Measurements from ENCODE around the gene TEX55. TPM values are rescaled to one million over a fixed set of nuclear protein-coding genes. Genes with fewer than 3 reads are reported as not detected.
A peak's percentile ranks its signal among the peaks of the same experiment; 100 is the strongest.
"Not testable (repeated sequence)": the region's sequence is repeated elsewhere in the genome, so short reads cannot be mapped to it uniquely, and the experiment has no call there.

The TEX55 gene
- polyA plus RNA-seq, 4 donors: not detected

DNA sequence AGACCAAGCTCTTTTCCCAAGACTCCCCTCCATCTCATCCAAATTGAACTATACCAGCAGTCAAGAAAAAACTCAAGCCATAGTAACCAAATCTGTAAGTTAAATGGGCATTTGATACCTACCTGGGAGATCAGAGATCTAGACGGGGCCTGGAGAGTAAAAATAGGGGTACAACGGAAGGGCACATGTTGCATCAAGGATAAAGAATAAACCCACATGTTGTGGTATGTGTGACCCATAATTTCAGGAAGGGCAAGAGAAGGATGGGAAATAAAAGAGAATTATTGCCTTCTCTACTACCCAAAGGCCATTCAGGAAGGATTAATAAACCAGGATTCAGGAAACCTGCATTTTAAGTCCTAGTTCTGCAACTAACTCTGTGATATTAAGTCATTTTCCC, 1.5 kb downstream of the TEX55 start:
- Histone ChIP-seq H3K9me3 (ENCODE audit: control insufficient read depth in 2 of 2, insufficient read depth in 1 of 2, low read depth in 1 of 2, low read length in 1 of 2) (no peaks in the 10 kb centered on the region), H3K4me3 (ENCODE audit: low read depth in 1 of 3, low read length in 3 of 3) (no peak overlapping the region), H3K27ac (ENCODE audit: low read depth in 1 of 3, low read length in 2 of 3) (no peak overlapping the region), H3K36me3 (ENCODE audit: control insufficient read depth in 3 of 3, insufficient read depth in 2 of 3, low read depth in 1 of 3, low read length in 3 of 3) (no peaks in the 10 kb centered on the region), H3K27me3 (ENCODE audit: control insufficient read depth in 3 of 3, insufficient read depth in 3 of 3, low read length in 3 of 3) (no peaks in the 10 kb centered on the region), H3K4me1 (ENCODE audit: control insufficient read depth in 3 of 3, insufficient read depth in 2 of 3, low read depth in 1 of 3, low read length in 2 of 3) (peaks cover 0 to 3% (median 0%) of the 10 kb centered on the region in 3 donors)
- FAIRE-seq: no peak
- no peak for DNase-seq
- 46 to 48% (median 48%) methylated on average over 2 of the region's 2 CpGs for WGBS, 3 donors

DNA sequence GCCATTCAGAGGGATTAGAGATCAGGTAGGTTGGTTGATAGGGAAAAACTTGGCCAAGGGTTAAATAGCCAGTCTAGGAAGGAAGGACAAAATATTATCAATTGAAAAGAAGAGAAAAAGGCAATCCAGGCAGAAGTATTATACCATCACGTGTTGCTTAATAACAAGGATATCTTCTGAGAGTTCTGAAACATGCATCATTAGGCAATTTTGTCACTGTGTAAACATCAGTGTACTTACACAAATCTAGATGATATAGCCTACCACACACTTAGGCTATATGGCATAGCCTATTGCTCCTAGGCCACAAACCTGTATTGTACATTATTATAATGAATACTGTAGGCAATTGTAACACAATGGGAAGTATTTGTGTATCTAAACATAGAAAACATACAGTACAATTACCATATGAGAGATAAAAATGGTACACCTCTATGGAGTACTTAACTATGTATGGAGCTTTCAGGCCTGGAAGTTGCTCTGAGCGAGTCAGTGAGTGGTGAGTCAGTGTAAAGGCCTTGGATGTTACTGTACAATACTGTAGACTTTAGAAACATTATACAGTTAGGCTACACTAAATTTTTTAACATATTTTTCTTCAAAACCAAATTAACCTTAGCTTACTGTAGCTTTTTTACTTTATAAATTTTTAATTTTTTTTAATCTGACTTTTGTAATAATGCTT, 2.7 kb downstream of the TEX55 start:
- no peak overlapping the region for H3K4me3 ChIP-seq (ENCODE audit: low read depth in 1 of 3, low read length in 3 of 3)
- H3K27me3 ChIP-seq (ENCODE audit: control insufficient read depth in 3 of 3, insufficient read depth in 3 of 3, low read length in 3 of 3): no peaks in the 10 kb centered on the region
- no peaks in the 10 kb centered on the region for H3K36me3 ChIP-seq (ENCODE audit: control insufficient read depth in 3 of 3, insufficient read depth in 2 of 3, low read depth in 1 of 3, low read length in 3 of 3)
- DNase-seq: peak in 1 of 2 donors; percentile 24
- FAIRE-seq: no peak
- peaks cover 0 to 3% (median 0%) of the 10 kb centered on the region in 3 donors for H3K4me1 ChIP-seq (ENCODE audit: control insufficient read depth in 3 of 3, insufficient read depth in 2 of 3, low read depth in 1 of 3, low read length in 2 of 3)
- WGBS, 3 donors: 92 to 94% (median 92%) methylated on average over 2 of the region's 2 CpGs
- H3K9me3 ChIP-seq (ENCODE audit: control insufficient read depth in 2 of 2, insufficient read depth in 1 of 2, low read depth in 1 of 2, low read length in 1 of 2): no peaks in the 10 kb centered on the region
- H3K27ac ChIP-seq (ENCODE audit: low read depth in 1 of 3, low read length in 2 of 3): no peak overlapping the region

GRCh38 chr3:119149484-119149883, 3.5 kb downstream of the TEX55 start:
- FAIRE-seq (no peak), DNase-seq (no peak)
- Histone ChIP-seq H3K27ac (ENCODE audit: low read depth in 1 of 3, low read length in 2 of 3) (no peak overlapping the region), H3K4me1 (ENCODE audit: control insufficient read depth in 3 of 3, insufficient read depth in 2 of 3, low read depth in 1 of 3, low read length in 2 of 3) (peaks cover 0 to 3% (median 0%) of the 10 kb centered on the region in 3 donors), H3K27me3 (ENCODE audit: control insufficient read depth in 3 of 3, insufficient read depth in 3 of 3, low read length in 3 of 3) (no peaks in the 10 kb centered on the region), H3K36me3 (ENCODE audit: control insufficient read depth in 3 of 3, insufficient read depth in 2 of 3, low read depth in 1 of 3, low read length in 3 of 3) (no peaks in the 10 kb centered on the region), H3K9me3 (ENCODE audit: control insufficient read depth in 2 of 2, insufficient read depth in 1 of 2, low read depth in 1 of 2, low read length in 1 of 2) (no peaks in the 10 kb centered on the region), H3K4me3 (ENCODE audit: low read depth in 1 of 3, low read length in 3 of 3) (no peak overlapping the region)
- 63 to 75% (median 70%) methylated on average over 4 of the region's 4 CpGs for WGBS, 3 donors

DNA sequence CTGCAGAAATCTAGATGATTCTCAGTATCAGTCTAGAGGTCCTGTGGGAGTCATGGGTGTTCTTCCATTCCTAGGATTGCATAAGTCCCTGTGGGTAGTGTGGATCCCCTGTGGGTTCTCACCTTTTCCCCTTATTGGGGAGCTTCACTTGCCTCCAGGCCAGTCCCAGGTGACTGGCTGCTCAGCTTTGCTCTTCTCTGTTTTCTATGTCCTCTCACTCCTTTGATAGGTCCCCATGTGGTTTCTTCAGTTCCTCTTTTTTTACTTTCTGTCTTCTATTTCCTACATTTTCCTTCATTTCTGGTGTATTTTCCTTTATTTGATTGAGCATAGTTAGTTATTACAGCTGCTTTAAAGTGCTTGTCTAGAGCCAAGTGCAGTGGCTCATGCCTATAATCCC, 10.9 kb downstream of the TEX55 start:
- DNase-seq (no peak), FAIRE-seq (no peak)
- Histone ChIP-seq H3K36me3 (ENCODE audit: control insufficient read depth in 3 of 3, insufficient read depth in 2 of 3, low read depth in 1 of 3, low read length in 3 of 3) (no peaks in the 10 kb centered on the region), H3K9me3 (ENCODE audit: control insufficient read depth in 2 of 2, insufficient read depth in 1 of 2, low read depth in 1 of 2, low read length in 1 of 2) (peaks cover 0 to 10% of the 10 kb centered on the region in 2 donors), H3K27me3 (ENCODE audit: control insufficient read depth in 3 of 3, insufficient read depth in 3 of 3, low read length in 3 of 3) (no peaks in the 10 kb centered on the region), H3K27ac (ENCODE audit: low read depth in 1 of 3, low read length in 2 of 3) (no peak overlapping the region), H3K4me3 (ENCODE audit: low read depth in 1 of 3, low read length in 3 of 3) (no peak overlapping the region), H3K4me1 (ENCODE audit: control insufficient read depth in 3 of 3, insufficient read depth in 2 of 3, low read depth in 1 of 3, low read length in 2 of 3) (no peaks in the 10 kb centered on the region)

GRCh38 chr3:119157971-119158370, 12.0 kb downstream of the TEX55 start:
- 46 to 66% (median 54%) methylated on average over 2 of the region's 2 CpGs for WGBS, 3 donors
- DNase-seq (no peak), FAIRE-seq (no peak)
- Histone ChIP-seq H3K4me3 (ENCODE audit: low read depth in 1 of 3, low read length in 3 of 3) (no peak overlapping the region), H3K4me1 (ENCODE audit: control insufficient read depth in 3 of 3, insufficient read depth in 2 of 3, low read depth in 1 of 3, low read length in 2 of 3) (no peaks in the 10 kb centered on the region), H3K27me3 (ENCODE audit: control insufficient read depth in 3 of 3, insufficient read depth in 3 of 3, low read length in 3 of 3) (no peaks in the 10 kb centered on the region), H3K27ac (ENCODE audit: low read depth in 1 of 3, low read length in 2 of 3) (no peak overlapping the region), H3K9me3 (ENCODE audit: control insufficient read depth in 2 of 2, insufficient read depth in 1 of 2, low read depth in 1 of 2, low read length in 1 of 2) (peaks cover 0 to 13% of the 10 kb centered on the region in 2 donors), H3K36me3 (ENCODE audit: control insufficient read depth in 3 of 3, insufficient read depth in 2 of 3, low read depth in 1 of 3, low read length in 3 of 3) (no peaks in the 10 kb centered on the region)

- DNase-seq (peak in 1 of 2 donors; percentile 23), FAIRE-seq (no peak)
- WGBS, 3 donors: 38 to 65% (median 59%) methylated on average over 1 of the region's 1 CpG
- no peaks in the 10 kb centered on the region for H3K27me3 ChIP-seq (ENCODE audit: control insufficient read depth in 3 of 3, insufficient read depth in 3 of 3, low read length in 3 of 3)
- H3K4me3 ChIP-seq (ENCODE audit: low read depth in 1 of 3, low read length in 3 of 3): no peak overlapping the region
- no peak overlapping the region for H3K27ac ChIP-seq (ENCODE audit: low read depth in 1 of 3, low read length in 2 of 3)
- H3K9me3 ChIP-seq (ENCODE audit: control insufficient read depth in 2 of 2, insufficient read depth in 1 of 2, low read depth in 1 of 2, low read length in 1 of 2): peaks cover 0 to 22% of the 10 kb centered on the region in 2 donors
- H3K4me1 ChIP-seq (ENCODE audit: control insufficient read depth in 3 of 3, insufficient read depth in 2 of 3, low read depth in 1 of 3, low read length in 2 of 3): no peaks in the 10 kb centered on the region
- H3K36me3 ChIP-seq (ENCODE audit: control insufficient read depth in 3 of 3, insufficient read depth in 2 of 3, low read depth in 1 of 3, low read length in 3 of 3): no peaks in the 10 kb centered on the region
These were observed 14.4 kb downstream of the TEX55 start for GRCh38 chr3:119160361-119160760.

DNA sequence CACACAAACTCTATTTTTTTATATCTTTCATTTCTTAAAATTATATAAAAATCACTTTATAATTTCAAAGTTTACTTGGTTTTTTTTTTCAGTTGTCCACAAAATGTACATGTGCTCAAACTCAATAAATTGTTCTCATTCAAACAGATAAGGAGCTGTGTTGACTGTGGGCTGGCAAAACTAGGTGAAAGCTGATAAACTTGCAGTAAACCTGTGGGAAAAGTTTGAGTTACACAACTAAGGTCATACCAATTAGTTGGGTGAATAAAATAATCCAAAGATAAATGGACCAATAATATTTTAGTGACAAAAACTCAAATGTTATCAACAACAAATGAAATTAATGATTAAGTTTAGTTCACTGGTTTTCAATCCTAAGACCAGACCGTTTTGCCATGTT, 14.8 kb downstream of the TEX55 start:
- FAIRE-seq: no peak

DNA sequence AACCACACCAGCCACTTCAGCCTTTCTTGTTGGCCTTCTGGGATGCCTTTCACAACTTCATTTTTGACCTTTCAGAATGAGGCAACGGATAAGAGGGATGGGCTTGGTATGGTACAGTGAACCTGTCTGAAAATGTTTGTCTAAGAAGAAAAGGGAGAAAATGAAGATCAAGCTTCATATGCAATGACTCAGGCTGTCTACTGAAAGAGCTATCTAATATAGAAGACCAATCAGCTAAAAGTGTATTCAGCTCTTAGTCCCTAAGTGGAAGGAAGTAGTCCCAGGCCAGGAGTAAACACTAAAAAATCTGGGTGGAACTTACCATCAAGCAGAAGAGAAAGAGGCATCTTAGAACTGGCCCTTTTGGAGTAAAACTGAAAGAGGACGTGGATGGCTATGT, 15.3 kb downstream of the TEX55 start:
- Histone ChIP-seq H3K4me3 (ENCODE audit: low read depth in 1 of 3, low read length in 3 of 3) (no peak overlapping the region), H3K9me3 (ENCODE audit: control insufficient read depth in 2 of 2, insufficient read depth in 1 of 2, low read depth in 1 of 2, low read length in 1 of 2) (peaks cover 0 to 18% of the 10 kb centered on the region in 2 donors), H3K36me3 (ENCODE audit: control insufficient read depth in 3 of 3, insufficient read depth in 2 of 3, low read depth in 1 of 3, low read length in 3 of 3) (no peaks in the 10 kb centered on the region), H3K4me1 (ENCODE audit: control insufficient read depth in 3 of 3, insufficient read depth in 2 of 3, low read depth in 1 of 3, low read length in 2 of 3) (no peaks in the 10 kb centered on the region), H3K27ac (ENCODE audit: low read depth in 1 of 3, low read length in 2 of 3) (no peak overlapping the region), H3K27me3 (ENCODE audit: control insufficient read depth in 3 of 3, insufficient read depth in 3 of 3, low read length in 3 of 3) (no peaks in the 10 kb centered on the region)
- FAIRE-seq: no peak
- WGBS, 3 donors: 50 to 56% (median 54%) methylated on average over 2 of the region's 2 CpGs
- DNase-seq: peak in 1 of 2 donors; percentile 21

More for the DNA sequence above, 14.8 kb downstream of the TEX55 start:
- WGBS, 3 donors: 21 to 26% (median 23%) methylated on average over 1 of the region's 1 CpG
- Histone ChIP-seq H3K36me3 (ENCODE audit: control insufficient read depth in 3 of 3, insufficient read depth in 2 of 3, low read depth in 1 of 3, low read length in 3 of 3) (no peaks in the 10 kb centered on the region), H3K27me3 (ENCODE audit: control insufficient read depth in 3 of 3, insufficient read depth in 3 of 3, low read length in 3 of 3) (no peaks in the 10 kb centered on the region), H3K4me1 (ENCODE audit: control insufficient read depth in 3 of 3, insufficient read depth in 2 of 3, low read depth in 1 of 3, low read length in 2 of 3) (no peaks in the 10 kb centered on the region), H3K27ac (ENCODE audit: low read depth in 1 of 3, low read length in 2 of 3) (no peak overlapping the region), H3K9me3 (ENCODE audit: control insufficient read depth in 2 of 2, insufficient read depth in 1 of 2, low read depth in 1 of 2, low read length in 1 of 2) (peaks cover 0 to 22% of the 10 kb centered on the region in 2 donors), H3K4me3 (ENCODE audit: low read depth in 1 of 3, low read length in 3 of 3) (no peak overlapping the region)
- peak in 1 of 2 donors; percentile 30 for DNase-seq

DNA sequence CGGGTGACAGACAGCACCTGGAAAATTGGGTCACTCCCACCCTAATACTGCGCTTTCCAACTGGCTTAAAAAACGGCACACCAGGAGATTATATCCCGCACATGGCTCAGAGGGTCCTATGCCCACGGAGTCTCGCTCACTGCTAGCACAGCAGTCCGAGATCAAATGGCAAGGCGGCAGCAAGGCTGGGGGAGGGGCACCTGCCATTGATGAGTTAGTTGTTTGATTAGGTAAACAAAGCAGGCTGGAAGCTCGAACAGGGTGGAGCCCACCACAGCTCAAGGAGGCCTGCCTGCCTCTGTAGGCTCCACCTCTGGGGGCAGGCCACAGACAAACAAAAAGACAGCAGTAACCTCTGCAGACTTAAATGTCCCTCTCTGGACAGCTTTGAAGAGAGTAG, 18.8 kb downstream of the TEX55 start:
- not testable (repeated sequence) for H3K27ac ChIP-seq (ENCODE audit: low read depth in 1 of 3, low read length in 2 of 3); FAIRE-seq; H3K4me1 ChIP-seq (ENCODE audit: control insufficient read depth in 3 of 3, insufficient read depth in 2 of 3, low read depth in 1 of 3, low read length in 2 of 3); H3K36me3 ChIP-seq (ENCODE audit: control insufficient read depth in 3 of 3, insufficient read depth in 2 of 3, low read depth in 1 of 3, low read length in 3 of 3); H3K4me3 ChIP-seq (ENCODE audit: low read depth in 1 of 3, low read length in 3 of 3); H3K27me3 ChIP-seq (ENCODE audit: control insufficient read depth in 3 of 3, insufficient read depth in 3 of 3, low read length in 3 of 3); DNase-seq
- WGBS, 3 donors: 84 to 90% (median 87%) methylated on average over 9 of the region's 9 CpGs
- peaks cover 0 to 11% of the 10 kb centered on the region in 2 donors for H3K9me3 ChIP-seq (ENCODE audit: control insufficient read depth in 2 of 2, insufficient read depth in 1 of 2, low read depth in 1 of 2, low read length in 1 of 2)

Measured in small intestine (tissue), 7 donors.